Left lobe of liver (tissue), 2 donors: ENCODE results near the gene DBP. TPM values are rescaled to one million over a fixed set of nuclear protein-coding genes. Genes with fewer than 3 reads are reported as not detected.
"Not testable (repeated sequence)": the region's sequence is repeated elsewhere in the genome, so short reads cannot be mapped to it uniquely, and the experiment has no call there.

Experiments used
- ATAC-seq: fragments of 200-7000 bp; cut with Tn5 transposase; one replicate; pipeline ENCODE4 v1.9.1; 2020; ENCODE audit warnings: mild to moderate bottlenecking, moderate library complexity
- DNase-seq: peaks from one replicate; pipeline ENCODE4 v3.0.0-alpha.2; 2020; ENCODE audit warnings: low spot score
- total RNA-seq: library from RNA; stranded (reverse); gene quantifications from one replicate; pipeline ENCODE4 v1.2.1, GENCODE V29; 2021
- donor health status: DM: no; HTN: no; CAD: no; lungs with moderate emphysema.
- donor health status: DM: no; HTN: yes; CAD: no.

Gene DBP
- total RNA-seq, 1 donor from 2014 or later, result 11.4 TPM

GRCh38 chr19:48668332-48668731, 31.2 kb upstream of the DBP start:
- ATAC-seq, result peak; percentile 68
- DNase-seq, result no peak

DNA sequence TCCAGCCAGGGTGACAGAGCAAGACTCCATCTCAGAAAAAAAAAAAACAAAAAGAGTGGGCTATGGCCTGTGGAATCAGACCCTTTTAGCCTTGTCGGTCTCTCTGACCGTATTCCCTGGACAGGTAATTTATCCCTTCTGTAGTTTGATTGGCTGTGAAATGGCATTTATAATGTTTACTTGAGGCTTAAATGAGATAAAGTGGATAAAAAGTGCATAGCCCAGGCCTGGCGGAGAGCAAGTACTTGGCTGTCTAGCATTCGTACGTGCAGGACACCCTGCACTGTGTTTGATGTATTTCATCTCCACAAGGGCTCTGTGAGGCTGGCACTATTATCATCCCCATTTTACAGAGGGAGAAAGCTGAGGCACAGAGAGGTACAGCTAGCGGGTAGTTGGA, 28.6 kb upstream of the DBP start:
- ATAC-seq (no peak), DNase-seq (no peak)

GRCh38 chr19:48664476-48664875, 27.3 kb upstream of the DBP start:
- ATAC-seq (no peak), DNase-seq (no peak)

GRCh38 chr19:48663667-48664066, 26.5 kb upstream of the DBP start:
- ATAC-seq, result no peak
- no peak for DNase-seq

DNA sequence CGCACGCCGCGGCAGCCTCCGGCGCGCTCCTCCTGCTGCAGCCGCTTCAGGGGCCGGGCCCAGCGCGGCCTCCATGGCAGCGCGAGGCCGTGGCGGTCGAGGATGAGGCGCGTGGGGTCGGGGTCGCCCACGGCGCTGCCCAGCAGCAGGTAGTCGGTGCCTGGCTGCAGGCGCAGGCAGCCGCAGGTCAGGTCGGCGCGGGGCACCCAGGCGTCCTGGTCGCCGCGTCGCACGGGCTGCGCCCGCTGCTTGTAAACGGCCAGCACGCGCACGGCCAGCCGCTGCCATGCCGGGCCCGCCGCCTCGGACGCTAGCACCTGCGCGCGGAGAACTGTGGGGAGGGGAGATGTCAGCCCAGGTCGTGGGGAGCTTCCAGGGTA, 24.5 kb upstream of the DBP start:
- ATAC-seq (no peak), DNase-seq (no peak)

GRCh38 chr19:48660852-48661710, 23.9 kb upstream of the DBP start:
- peak; percentile 75 for DNase-seq
- peak; percentile 79 for ATAC-seq

- DNase-seq (no peak), ATAC-seq (no peak)
Observed at GRCh38 chr19:48659768-48660167, 22.6 kb upstream of the DBP start.

DNA sequence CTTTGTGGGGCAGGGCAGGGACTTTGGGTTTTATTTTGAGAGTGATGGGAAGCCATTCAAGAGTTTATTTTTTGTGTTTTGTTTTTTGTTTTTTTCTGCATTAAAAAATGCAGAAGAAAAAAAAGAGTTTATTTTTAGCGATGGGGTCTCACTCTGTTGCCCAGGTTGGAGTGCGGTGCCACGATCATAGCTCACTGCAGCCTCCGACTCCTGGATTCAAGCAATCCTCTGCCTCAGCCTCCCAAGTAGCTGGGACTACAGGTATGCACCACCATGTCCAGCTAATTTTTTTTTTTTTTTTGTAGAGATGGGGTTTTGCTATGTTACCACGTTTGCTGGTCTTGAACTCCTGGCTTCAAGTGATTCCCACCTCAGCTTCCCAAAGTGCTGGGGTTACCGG, 21.3 kb upstream of the DBP start:
- no peak for DNase-seq
- ATAC-seq, result no peak

- not testable (repeated sequence) for ATAC-seq, DNase-seq
Observed at GRCh38 chr19:48657828-48658227, 20.6 kb upstream of the DBP start.

DNA sequence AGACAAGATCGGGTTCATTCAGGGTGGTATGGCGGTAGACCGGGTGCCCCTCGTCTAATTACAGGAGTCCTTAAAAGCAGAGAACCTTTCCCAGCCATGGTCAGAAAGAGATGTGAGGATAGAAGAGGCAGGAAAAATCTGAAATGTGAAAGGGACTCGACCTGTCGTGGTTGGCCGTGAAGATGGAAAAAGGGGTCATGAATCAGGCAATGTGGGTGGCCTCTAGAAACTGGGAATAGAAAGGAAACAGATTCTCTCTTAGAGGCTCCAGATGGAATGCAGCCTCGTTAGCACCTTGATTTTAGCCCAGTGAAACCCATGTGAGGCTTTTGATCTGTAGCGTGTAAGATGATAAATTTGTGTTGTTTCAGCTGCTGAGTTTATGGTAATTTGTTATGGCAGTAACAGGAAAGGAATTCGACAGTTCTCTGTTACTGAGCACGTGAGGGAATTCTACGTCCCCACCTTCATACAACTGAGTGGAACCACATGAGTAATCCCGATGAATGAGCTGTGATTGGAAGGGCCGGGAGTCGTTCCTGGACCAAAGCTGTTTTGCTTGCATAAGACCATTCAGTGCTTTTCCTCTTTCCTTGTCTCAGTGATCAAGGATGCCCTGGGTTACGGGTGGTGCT, 19.8 kb upstream of the DBP start:
- ATAC-seq (no peak), DNase-seq (no peak)

- ATAC-seq (no peak), DNase-seq (no peak)
Observed at GRCh38 chr19:48654299-48655059, 17.3 kb upstream of the DBP start.

GRCh38 chr19:48651683-48652048, 14.5 kb upstream of the DBP start:
- DNase-seq, result no peak
- no peak for ATAC-seq

- no peak for DNase-seq
- ATAC-seq, result no peak
Observed at GRCh38 chr19:48650974-48651682, 13.9 kb upstream of the DBP start.

DNA sequence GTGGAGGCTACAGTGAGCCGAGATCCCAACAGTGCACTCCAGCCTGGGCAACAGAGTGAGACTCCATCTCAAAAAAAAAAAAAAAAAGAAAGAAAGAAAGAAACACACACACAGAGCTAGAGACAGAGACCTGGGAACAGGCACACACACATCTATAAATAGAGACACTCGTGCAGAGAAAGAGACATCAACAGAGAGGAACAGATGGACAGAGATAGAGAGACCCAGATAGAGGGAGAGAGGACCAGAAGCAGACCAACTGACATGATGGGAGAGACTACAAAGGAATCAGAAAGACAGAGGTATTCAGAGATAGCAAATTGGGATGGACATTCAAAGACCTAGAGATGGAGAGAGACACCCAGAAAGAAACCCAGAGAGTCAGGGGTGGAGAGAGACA, 11.0 kb upstream of the DBP start:
- DNase-seq (no peak), ATAC-seq (no peak)

DNA sequence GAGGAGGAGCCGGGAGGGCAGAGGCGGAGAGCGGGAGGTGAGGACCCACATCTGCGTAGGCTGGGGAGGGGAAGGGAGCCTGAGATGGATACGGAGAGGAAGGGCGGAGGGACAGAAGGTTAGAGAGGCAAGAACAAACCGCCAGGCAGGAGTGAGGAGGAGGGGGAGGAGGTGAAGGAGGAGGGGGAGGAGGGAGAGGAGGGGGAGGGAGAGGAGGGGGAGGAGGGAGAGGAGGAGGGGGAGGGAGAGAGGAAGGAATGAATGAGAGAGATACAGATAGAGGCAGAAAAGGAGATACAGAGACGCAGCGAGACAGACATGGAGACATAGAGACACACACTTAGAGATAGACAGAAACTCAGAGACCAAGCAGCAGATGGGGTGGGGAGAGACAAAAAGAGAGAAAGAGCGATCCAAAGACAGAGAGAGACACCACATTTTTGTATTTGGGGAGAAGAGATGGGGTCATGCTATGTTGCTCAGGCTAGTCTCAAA, 9.6 kb upstream of the DBP start:
- ATAC-seq, result no peak
- DNase-seq, result no peak

DNA sequence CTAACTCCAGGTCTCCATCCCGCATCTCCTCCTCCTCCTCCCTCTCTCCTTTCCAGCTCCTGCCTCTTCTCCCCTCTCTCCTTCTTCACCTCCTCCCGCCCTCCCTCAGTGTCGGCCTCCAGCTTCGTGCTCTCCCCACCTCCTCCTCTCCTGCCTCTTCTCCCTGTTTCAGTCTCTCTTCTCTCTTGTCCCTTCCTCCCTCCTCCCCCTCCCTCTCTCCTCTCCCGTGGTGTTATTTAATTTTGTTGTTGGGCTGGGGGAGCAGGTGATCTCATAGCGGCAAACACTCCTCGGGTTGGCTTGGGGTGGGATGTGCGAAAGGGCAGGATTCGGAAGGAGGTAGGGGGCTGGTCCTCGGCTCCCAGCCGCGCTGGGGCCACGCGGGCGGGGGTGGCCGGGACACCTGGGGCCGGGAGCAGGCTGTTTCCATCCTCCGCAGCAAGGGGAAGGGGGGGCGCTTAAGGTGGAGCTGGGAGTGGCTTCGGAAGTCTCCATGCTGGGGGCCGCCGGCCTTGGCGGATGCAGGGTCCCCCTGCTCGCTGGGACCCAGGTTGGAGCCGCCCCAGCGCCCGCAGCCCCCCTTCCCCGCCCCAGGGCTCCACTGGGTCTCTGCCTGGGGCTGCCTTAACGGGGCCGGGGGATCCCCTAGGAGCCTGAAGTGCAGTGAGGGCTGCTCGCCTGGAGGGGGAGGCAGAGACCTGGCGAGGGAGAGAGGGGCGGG, 9.0 kb upstream of the DBP start, which contains the start of gene CA11:
Gene CA11 (minus strand): TSS at position 187 of the 721 bp plus-strand sequence. CDS start 555 bp downstream, outside the sequence.
- ATAC-seq (peak; percentile 89), DNase-seq (peak; percentile 79)

GRCh38 chr19:48645620-48646000, 8.4 kb upstream of the DBP start:
- no peak for DNase-seq
- ATAC-seq, result no peak

DNA sequence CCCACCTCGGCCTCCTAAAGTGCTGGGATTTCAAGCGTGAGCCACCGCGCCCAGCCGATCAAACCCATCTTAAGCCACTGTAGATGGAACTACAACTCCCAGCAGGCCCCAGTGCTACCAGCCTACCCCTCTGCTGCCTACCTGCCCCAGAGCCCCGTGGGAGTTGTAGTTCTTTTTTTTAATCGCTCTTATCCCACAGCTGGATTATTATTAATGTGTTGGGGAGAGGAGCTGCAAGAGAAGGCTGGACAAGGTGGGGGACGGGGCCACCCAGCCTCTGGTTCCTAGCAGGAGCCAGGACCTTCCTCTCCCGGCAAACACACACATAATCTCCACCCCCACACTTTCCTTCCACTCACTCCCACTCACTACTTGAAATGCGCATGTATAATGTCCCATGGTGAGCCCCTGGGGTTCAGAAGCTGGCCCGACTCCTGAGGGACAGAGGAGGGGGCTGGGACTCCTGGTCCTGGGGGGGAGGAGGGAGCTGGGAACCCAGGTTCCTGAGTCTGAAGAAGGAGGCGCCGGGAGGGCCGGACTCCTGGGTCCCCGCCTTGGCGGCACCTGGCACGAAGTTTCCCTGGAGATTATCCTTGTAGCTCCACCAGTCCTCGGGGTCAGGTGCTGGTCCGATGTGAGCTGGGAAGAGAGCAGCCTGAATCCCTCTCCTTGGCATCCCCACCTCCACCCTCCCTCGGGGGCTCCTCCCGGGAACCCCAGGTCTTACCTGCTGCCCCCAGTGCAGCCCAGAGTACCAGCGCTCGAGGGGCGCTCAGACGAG, 7.8 kb upstream of the DBP start:
- ATAC-seq (peak; percentile 82), DNase-seq (peak; percentile 67)

GRCh38 chr19:48644355-48644754, 7.2 kb upstream of the DBP start:
- DNase-seq, result no peak
- ATAC-seq, result no peak
